Astrocyte (in vitro differentiated cells and primary cell): Measurements from ENCODE around the gene ZMIZ1. TPM values are rescaled to one million over a fixed set of nuclear protein-coding genes. Genes with fewer than 3 reads are reported as not detected.

Source experiments
- DNase-seq: peaks from one replicate; pipeline ENCODE4 v3.0.0-alpha.2; 2010; ENCODE audit warnings: low read depth
- FAIRE-seq: peaks from 2 replicates; lab custom pipeline; 2011; peaks lifted over from hg19 to GRCh38; lab: Jason Lieb, UNC
- H2AFZ ChIP-seq: 2 replicates; pipeline ENCODE4 v1.6.0; 2012; ENCODE audit warnings: low read depth, low read length, inconsistent platforms
- H3K27ac ChIP-seq: 2 replicates; pipeline ENCODE4 v1.5.1; 2011; ENCODE audit warnings: low read depth, low read length, inconsistent platforms
- H3K27me3 ChIP-seq: 2 replicates; pipeline ENCODE4 v1.6.0; 2011; ENCODE audit warnings: low read length, inconsistent platforms; ENCODE audit not compliant: insufficient read depth
- H3K36me3 ChIP-seq: 2 replicates; pipeline ENCODE4 v1.5.1; 2011; ENCODE audit warnings: low read length, inconsistent platforms; ENCODE audit not compliant: insufficient read depth
- H3K4me1 ChIP-seq: 2 replicates; pipeline ENCODE4 v1.5.1; 2011; ENCODE audit warnings: low read length, inconsistent platforms; ENCODE audit not compliant: insufficient read depth
- H3K4me2 ChIP-seq: 2 replicates; pipeline ENCODE4 v1.6.0; 2012; ENCODE audit warnings: low read length, inconsistent platforms
- H3K4me3 ChIP-seq: 2 replicates; pipeline ENCODE4 v1.5.1; 2011; ENCODE audit warnings: low read depth, mild to moderate bottlenecking, low read length, inconsistent platforms; ENCODE audit not compliant: insufficient read depth
- H3K79me2 ChIP-seq: 2 replicates; pipeline ENCODE4 v1.6.0; 2012; ENCODE audit warnings: mild to moderate bottlenecking, low read length, inconsistent platforms; ENCODE audit not compliant: insufficient read depth
- H3K9ac ChIP-seq: 2 replicates; pipeline ENCODE4 v1.6.0; 2012; ENCODE audit warnings: mild to moderate bottlenecking, low read length, inconsistent platforms
- H3K9me3 ChIP-seq: 2 replicates; pipeline ENCODE4 v1.5.1; 2012; ENCODE audit warnings: low read depth, mild to moderate bottlenecking, low read length, inconsistent platforms; ENCODE audit not compliant: insufficient read depth
- H4K20me1 ChIP-seq: 2 replicates; pipeline ENCODE4 v1.6.0; 2012; ENCODE audit warnings: low read length, inconsistent platforms; ENCODE audit not compliant: insufficient read depth
- H3K27ac Mint-ChIP-seq: one replicate; pipeline ENCODE4 v1.8.0; 2021; ENCODE audit warnings: mild to moderate bottlenecking, mixed read lengths; ENCODE audit not compliant: unreplicated experiment
- H3K27me3 Mint-ChIP-seq: one replicate; pipeline ENCODE4 v1.8.0; 2021; ENCODE audit warnings: low read depth, mixed read lengths; ENCODE audit not compliant: unreplicated experiment
- H3K36me3 Mint-ChIP-seq: one replicate; pipeline ENCODE4 v1.8.0; 2021; ENCODE audit warnings: low read depth, mixed read lengths; ENCODE audit not compliant: unreplicated experiment
- H3K4me1 Mint-ChIP-seq: one replicate; pipeline ENCODE4 v1.8.0; 2021; ENCODE audit warnings: low read depth, mixed read lengths; ENCODE audit not compliant: unreplicated experiment
- H3K4me3 Mint-ChIP-seq: one replicate; pipeline ENCODE4 v1.8.0; 2021; ENCODE audit warnings: mild to moderate bottlenecking, moderate library complexity, mixed read lengths; ENCODE audit not compliant: unreplicated experiment
- H3K9me3 Mint-ChIP-seq: one replicate; pipeline ENCODE4 v1.8.0; 2021; ENCODE audit warnings: mild to moderate bottlenecking, mixed read lengths; ENCODE audit not compliant: unreplicated experiment
- CTCF ChIP-seq: IDR thresholded peaks from 2 replicates; pipeline ENCODE4 v1.5.1; 2011; ENCODE audit warnings: low read depth, mild to moderate bottlenecking, inconsistent platforms, low read length, moderate library complexity; ENCODE audit not compliant: insufficient read depth
- EZH2 ChIP-seq: IDR thresholded peaks from 2 replicates; pipeline ENCODE4 v1.6.1; 2012; ENCODE audit warnings: mild to moderate bottlenecking, low read length, inconsistent platforms; ENCODE audit not compliant: insufficient read depth
- total RNA-seq: library from RNA; stranded (reverse); gene quantifications from 2 replicates; pipeline ENCODE4 v1.2.1, GENCODE V29; 2021

Gene ZMIZ1
- total RNA-seq, 1 donor from 2014 or later = 45.5 TPM

- H3K27ac Mint-ChIP-seq = no peak overlapping the region
- DNase-seq (no peak), FAIRE-seq (no peak)
- Histone ChIP-seq H4K20me1 (peaks cover 50% of the 10 kb centered on the region), H3K79me2 (peaks cover 7% of the 10 kb centered on the region), H2AFZ (no peak overlapping the region), H3K9me3 (no peaks in the 10 kb centered on the region), H3K27me3 (no peaks in the 10 kb centered on the region), H3K4me1 (no peaks in the 10 kb centered on the region), H3K9ac (no peak overlapping the region), H3K36me3 (peaks cover 30% of the 10 kb centered on the region), H3K4me2 (no peak overlapping the region), H3K27ac (no peak overlapping the region), H3K4me3 (no peak overlapping the region)
- TF ChIP-seq CTCF = no peak
- peaks cover 1% of the 10 kb centered on the region for H3K4me1 Mint-ChIP-seq
- H3K36me3 Mint-ChIP-seq = peaks cover 29% of the 10 kb centered on the region
- H3K9me3 Mint-ChIP-seq = peaks cover 5% of the 10 kb centered on the region
- H3K4me3 Mint-ChIP-seq = no peak overlapping the region
- no peaks in the 10 kb centered on the region for H3K27me3 Mint-ChIP-seq
Observed at GRCh38 chr10:79355420-79356017, 286.8 kb downstream of the ZMIZ1 start.

GRCh38 chr10:79356104-79356503, 287.3 kb downstream of the ZMIZ1 start:
- TF ChIP-seq EZH2 (no peak), CTCF (no peak)
- H3K4me1 ChIP-seq = no peaks in the 10 kb centered on the region
- H3K4me1 Mint-ChIP-seq = peaks cover 1% of the 10 kb centered on the region
- no peak overlapping the region for H3K9ac ChIP-seq
- no peak overlapping the region for H2AFZ ChIP-seq
- peaks cover 29% of the 10 kb centered on the region for H3K36me3 Mint-ChIP-seq
- DNase-seq (no peak), FAIRE-seq (no peak)
- no peak overlapping the region for H3K27ac Mint-ChIP-seq
- H3K27me3 Mint-ChIP-seq = no peaks in the 10 kb centered on the region
- H3K27me3 ChIP-seq = no peaks in the 10 kb centered on the region
- peaks cover 5% of the 10 kb centered on the region for H3K9me3 Mint-ChIP-seq
- H3K4me3 ChIP-seq = no peak overlapping the region
- H4K20me1 ChIP-seq = peaks cover 44% of the 10 kb centered on the region
- H3K4me3 Mint-ChIP-seq = no peak overlapping the region
- H3K9me3 ChIP-seq = no peaks in the 10 kb centered on the region
- peaks cover 5% of the 10 kb centered on the region for H3K79me2 ChIP-seq
- no peak overlapping the region for H3K27ac ChIP-seq
- peaks cover 29% of the 10 kb centered on the region for H3K36me3 ChIP-seq
- no peak overlapping the region for H3K4me2 ChIP-seq

GRCh38 chr10:79357180-79357579, 288.4 kb downstream of the ZMIZ1 start:
- H3K36me3 Mint-ChIP-seq = peaks cover 27% of the 10 kb centered on the region
- no peak for FAIRE-seq

More at GRCh38 chr10:79357180-79357579, 288.4 kb downstream of the ZMIZ1 start:
- Histone ChIP-seq H3K36me3 (peaks cover 22% of the 10 kb centered on the region), H2AFZ (no peak overlapping the region), H4K20me1 (peaks cover 37% of the 10 kb centered on the region), H3K4me1 (no peaks in the 10 kb centered on the region), H3K4me3 (no peak overlapping the region), H3K27me3 (no peaks in the 10 kb centered on the region), H3K9ac (no peak overlapping the region), H3K9me3 (no peaks in the 10 kb centered on the region), H3K4me2 (no peak overlapping the region), H3K79me2 (peaks cover 5% of the 10 kb centered on the region), H3K27ac (no peak overlapping the region)
- Mint-ChIP-seq H3K27ac (no peak overlapping the region), H3K4me1 (peaks cover 1% of the 10 kb centered on the region), H3K9me3 (peaks cover 5% of the 10 kb centered on the region), H3K4me3 (no peak overlapping the region), H3K27me3 (no peaks in the 10 kb centered on the region)
- DNase-seq = no peak
- TF ChIP-seq CTCF (no peak), EZH2 (no peak)
